GM19468 (cell line): ENCODE measurements around the gene IMMP2L.

Source experiments
- ATAC-seq: cut with Tn5 transposase; IDR thresholded peaks from one replicate; pipeline ENCODE4 v1.9.1; 2021; ENCODE audit warnings: mild to moderate bottlenecking, moderate library complexity, moderate number of reproducible peaks; ENCODE audit not compliant: unreplicated experiment; ENCODE audit errors: extremely low read depth

The IMMP2L gene

GRCh38 chr7:110929480-110930249 is 632.6 kb downstream of the IMMP2L start:
- ATAC-seq: no peak

DNA sequence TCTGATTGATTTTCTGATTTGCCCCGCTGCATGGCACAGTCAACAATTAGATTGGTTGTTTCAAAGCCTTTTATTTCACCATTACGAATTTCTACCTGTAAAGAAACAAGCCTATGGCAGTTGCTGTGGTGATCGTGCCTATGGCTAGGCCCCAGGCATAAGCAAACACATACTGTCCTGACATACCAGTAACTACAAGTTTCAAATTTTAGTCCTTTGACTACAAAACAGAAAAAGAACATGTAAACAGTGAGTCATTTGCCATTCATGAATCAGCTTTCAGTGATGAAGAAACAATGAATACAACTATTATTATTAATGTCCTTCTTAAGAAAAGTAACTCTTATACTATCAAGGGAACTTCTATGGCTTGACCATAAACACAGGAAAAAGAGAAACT is 639.4 kb downstream of the IMMP2L start:
- ATAC-seq: no peak

- ATAC-seq: no peak
Observed at GRCh38 chr7:110921595-110922151, 640.6 kb downstream of the IMMP2L start.

- peak; percentile 74 for ATAC-seq
Observed at GRCh38 chr7:110918949-110919548, 643.2 kb downstream of the IMMP2L start.

DNA sequence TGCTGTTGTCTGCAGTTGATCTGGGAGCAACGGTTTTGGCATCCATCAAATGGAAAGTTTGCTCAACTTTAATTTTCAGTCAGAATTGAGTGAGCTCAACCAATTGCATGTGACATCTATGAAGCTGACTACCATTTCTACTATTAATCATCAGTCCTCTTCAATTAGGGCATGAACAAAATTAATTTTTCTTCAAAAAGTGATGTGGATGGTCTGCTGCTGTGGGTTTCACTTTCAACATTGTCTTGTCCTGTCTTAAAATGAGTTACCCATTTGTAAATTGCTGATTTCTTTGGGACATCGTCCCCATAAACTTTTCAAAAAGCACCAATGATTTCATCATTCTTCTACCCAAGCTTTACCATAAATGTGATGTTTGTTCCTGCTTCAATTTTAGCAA is 648.0 kb downstream of the IMMP2L start:
- ATAC-seq: no peak

- no peak for ATAC-seq
Observed at GRCh38 chr7:110911632-110912031, 650.7 kb downstream of the IMMP2L start.

DNA sequence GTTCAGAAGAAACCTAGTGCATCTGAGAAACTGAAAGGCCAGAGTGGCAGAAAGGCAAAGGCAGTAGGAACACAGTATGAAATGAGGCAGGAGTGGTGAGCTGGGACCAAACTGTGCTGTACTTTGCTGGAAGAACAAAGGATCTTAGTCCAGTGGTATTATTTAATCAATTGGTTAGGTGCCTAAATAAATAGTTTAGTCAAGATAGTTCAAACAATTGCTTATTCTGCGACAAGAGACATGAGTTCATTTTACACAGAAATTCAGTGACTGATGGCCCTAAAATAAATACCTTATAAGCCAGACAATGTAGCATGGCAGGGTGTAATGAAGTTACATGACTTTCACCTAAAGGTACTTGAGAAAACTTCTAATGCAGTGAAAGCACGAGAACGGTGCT is 653.2 kb downstream of the IMMP2L start:
- ATAC-seq: no peak

DNA sequence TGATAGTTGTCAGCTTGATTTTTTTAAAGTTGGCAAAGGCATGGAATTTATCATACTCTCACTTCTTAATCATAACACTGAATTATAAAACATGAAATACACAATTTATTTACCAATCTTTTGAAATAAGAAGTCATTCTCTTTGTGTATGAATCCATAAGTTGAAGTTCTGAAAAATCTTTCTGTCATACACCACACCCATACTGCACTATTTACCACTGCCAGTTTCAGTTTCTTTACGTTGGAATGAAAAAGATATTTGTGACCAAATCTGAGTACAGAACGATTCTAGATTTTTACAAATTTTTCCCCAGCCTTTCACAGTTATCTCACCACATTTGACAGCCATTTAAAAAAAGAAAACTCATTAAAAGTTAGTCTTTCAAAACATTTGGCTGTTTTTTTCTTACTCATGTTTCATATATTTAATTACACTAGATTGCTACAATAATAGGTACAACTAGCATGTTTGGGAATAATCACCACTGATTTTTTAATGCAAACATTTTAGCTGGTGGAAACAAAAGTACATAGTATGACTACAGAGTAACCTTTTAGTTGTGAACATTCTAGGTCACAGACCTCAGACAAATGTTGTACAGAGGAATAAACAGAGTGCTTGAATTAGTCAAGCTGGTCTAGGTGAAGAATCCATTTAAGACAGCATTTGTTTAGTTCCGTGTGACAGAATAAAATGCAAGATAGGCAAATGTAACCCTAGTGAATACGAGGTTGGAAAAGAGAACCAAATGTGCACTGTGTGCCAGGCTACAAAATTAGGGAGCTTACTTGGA is 656.3 kb downstream of the IMMP2L start:
- no peak for ATAC-seq

DNA sequence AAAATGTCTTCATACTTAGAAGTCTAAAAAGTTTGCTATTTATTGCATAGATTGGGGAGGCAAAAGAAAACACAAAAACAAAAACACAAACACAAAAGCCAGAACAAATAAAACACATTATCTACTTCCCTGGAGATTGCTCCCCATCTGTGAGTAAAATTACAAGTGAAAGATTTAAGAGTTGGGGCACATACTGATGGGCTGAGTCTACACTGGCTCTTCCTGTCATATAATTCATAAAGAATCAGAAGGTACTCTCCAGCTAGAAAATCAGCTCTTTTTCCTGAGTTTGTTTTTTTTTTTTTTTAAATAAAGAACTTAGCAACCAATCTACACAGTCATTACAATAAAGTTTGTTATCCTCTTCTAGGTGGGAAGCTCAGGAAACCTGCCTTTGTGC is 663.8 kb downstream of the IMMP2L start:
- no peak for ATAC-seq

GRCh38 chr7:110897538-110897937 is 664.8 kb downstream of the IMMP2L start:
- no peak for ATAC-seq

DNA sequence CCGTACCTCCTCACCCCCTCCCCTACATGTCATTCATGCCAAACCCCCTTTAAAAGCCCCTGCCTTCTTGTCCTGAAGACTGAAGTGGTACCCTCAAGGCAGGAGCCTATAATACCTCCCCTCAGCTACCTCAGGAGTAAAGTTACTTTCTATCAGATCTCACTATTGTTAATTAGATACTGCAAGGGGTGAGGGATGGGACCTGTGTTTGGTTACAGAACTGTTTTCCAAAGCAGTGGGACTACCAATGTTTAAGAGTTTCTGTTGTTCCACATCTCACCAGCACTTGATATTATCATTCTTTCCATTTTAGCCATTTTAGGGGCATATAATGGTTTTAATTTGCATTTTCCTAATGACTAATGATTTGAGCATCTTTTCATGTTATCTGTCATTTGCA is 668.2 kb downstream of the IMMP2L start:
- no peak for ATAC-seq

DNA sequence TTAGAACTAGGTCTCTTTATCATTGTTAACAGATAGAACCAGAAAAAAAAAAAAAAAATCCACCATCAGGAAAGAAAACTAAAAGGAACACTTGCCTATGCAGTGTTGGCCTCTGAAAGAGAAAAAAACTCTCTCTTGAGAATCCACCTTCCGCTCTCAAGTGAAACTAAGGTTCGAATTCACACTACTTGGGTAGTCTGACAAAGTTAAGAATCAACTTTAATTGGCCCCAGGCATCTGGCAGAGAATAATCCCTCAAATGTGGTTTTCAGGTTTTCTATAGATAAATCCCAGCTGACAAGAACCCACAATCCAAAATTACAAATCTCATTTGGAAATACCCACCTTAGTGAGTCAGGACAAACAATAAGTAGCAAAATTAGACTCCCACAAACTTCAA is 671.1 kb downstream of the IMMP2L start:
- ATAC-seq: no peak

DNA sequence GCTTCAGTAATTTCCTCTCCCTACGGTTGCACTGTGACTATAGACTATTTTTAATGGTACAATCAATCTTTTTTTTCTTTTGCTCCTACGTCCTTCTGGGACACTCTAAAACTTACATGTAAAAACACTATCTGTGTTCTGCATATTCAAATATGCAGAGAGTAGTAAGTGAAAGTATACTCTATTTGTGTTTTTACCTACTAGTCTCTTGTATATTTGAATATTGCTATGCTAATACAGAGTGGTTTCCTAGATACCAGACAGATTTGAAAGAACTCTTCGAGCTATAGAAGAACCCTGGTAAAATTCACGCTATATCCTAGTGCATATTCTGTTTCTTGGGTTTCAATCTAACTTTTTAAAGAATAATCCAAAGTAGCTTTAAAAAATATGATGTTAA is 672.2 kb downstream of the IMMP2L start:
- no peak for ATAC-seq

- no peak for ATAC-seq
Observed at GRCh38 chr7:110889335-110889734, 673.0 kb downstream of the IMMP2L start.

DNA sequence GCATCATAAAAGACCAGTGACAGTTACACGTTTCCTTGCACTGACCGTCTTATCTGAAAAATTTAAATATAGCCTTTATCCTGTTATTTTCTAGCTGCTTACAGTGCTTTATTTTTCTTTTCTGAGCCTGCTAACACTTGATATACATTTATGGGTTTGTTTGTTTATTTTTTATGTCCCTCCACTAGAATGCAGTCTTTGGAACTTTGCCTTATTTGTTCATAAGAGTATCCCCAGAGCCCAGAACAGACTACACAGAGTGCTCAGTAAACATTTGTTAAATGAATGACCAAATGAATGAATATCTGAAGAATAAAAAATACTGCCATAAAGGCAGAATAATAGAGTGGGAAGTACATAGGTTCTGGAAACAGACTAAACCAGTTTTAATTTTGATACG is 673.7 kb downstream of the IMMP2L start:
- ATAC-seq: no peak

DNA sequence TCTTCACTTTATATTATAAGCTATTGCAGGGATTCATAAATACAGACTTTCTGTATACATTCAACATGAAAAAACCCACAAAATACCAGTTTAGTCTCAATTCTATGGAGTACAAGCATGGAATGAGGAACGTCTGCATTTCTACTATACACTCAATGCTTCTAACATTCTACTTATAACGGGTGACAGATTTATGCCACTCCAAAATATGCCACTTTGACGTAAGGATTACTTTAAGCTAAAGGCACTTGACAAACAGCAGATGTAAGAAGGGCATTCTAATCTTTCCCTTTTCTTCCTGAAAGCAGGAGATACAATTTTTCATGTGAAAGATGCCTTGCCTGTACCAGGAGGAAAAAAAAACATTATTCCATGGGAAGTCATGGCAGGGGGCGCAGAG is 676.8 kb downstream of the IMMP2L start:
- ATAC-seq: no peak

DNA sequence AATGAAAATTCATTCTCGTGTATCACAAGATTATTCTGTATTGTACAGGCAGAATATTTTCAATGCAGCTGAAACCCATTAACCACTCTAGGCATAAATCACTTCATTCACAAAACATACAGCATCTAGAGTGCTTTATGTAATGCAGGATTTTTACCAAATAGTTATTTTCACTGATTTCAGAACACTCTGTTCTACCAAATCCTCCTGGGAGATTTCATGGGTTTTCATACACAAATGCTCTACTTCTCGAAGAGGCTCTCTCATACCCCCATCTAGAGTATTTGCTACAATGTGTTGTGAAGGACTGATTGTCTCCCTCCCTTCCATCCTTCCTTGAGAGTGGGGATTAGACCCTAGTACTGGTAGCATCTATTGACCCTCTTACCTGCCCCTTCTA is 680.6 kb downstream of the IMMP2L start:
- ATAC-seq: no peak

DNA sequence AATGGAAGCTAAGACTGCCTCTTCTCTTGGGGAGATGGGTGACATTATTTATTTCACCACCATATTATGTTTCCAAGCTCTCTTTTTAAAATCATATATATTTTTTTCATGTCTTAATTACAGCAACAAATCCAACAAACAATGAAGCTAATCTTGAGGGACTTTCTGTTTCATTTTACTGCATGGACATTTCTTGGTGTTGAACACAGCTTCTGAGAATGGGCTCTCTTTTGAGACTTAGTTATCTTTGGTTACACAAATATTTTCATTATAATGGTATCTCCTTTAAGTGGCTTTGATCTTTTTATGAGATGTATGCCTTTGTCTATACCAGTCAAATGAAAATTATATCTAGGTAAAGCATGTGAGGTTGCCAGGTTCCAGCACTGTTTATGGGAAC is 681.3 kb downstream of the IMMP2L start:
- ATAC-seq: no peak

- no peak for ATAC-seq
Observed at GRCh38 chr7:110877016-110877415, 685.3 kb downstream of the IMMP2L start.

GRCh38 chr7:110875346-110875745 is 686.9 kb downstream of the IMMP2L start:
- ATAC-seq: no peak

DNA sequence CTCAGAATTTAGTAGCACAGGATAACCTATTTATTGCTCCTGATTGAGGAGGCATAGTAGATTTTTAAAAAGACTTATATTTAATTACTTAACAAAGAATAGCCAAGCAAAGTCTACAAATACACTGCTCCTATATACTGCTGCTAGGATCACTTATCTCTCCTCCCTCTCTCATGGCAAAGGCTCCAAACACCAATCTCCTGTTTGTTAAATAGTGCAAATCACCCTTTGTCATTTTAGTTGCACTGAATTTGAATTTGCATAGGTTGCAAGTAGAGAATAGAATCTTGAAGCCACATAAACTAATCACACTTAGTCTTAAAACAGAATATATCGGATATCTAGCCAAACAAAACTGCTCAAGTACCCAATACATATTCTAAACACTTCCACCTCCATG is 690.4 kb downstream of the IMMP2L start:
- ATAC-seq: no peak
